Gastroesophageal sphincter (tissue), 3 donors: Measurements from ENCODE around the gene CC2D1B.

Experiments used
- CTCF ChIP-seq, 4 experiments: fragments of 200-600 bp in 2 of 4; fragments of 450-650 bp in 2 of 4; sonication (generic) in 1 of 4; IDR thresholded peaks; one replicate each; pipeline ENCODE4 v1.5.1; 2017 to 2019; ENCODE audit warnings: antibody characterized with exemption in 4 of 4, mild to moderate bottlenecking in 2 of 4, moderate library complexity in 2 of 4
- POLR2A ChIP-seq, 2 donors: fragments of 450-650 bp; IDR thresholded peaks; one replicate each; pipeline ENCODE4 v1.6.1; 2017; ENCODE audit warnings: antibody characterized with exemption in 2 of 2, mild to moderate bottlenecking in 2 of 2, moderate library complexity in 1 of 2
- POLR2AphosphoS5 ChIP-seq: sonication (generic); formaldehyde crosslinking; IDR thresholded peaks from one replicate; pipeline ENCODE4 v1.6.1; 2017; ENCODE audit warnings: antibody characterized with exemption

- TF ChIP-seq CTCF (IDR thresholded peaks at IDR 0.05), result no peak
- no peak for TF ChIP-seq POLR2AphosphoS5
- no peak for TF ChIP-seq POLR2A (IDR thresholded peaks at IDR 0.05)
Observed at GRCh38 chr1:52337439-52337838, 28.6 kb downstream of the CC2D1B start.
